Measurements from ENCODE around the gene KLHL26.

KLHL26 gene

DNA sequence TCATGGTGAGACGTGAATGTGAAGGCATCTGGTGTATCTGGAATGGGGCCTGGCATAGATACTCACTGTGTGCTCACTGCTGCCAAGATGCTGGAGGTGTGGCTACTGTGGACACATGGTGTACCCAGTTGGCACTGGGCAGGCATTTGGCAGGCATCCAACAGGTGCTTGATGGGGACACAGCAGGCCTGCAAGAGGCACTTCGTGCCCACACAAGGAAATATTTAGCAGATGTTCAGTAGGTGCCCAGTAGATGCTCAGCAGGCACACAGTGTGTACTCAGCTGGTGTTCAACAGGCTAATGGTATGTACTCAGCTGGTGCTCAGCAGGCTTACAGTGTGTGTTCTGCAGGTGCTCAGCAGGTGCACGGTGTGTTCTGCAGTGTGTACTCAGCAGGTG, 60.9 kb downstream of the KLHL26 start:
- no peak for DNase-seq

GRCh38 chr19:18698321-18699167, 61.7 kb downstream of the KLHL26 start:
- no peak for DNase-seq

DNA sequence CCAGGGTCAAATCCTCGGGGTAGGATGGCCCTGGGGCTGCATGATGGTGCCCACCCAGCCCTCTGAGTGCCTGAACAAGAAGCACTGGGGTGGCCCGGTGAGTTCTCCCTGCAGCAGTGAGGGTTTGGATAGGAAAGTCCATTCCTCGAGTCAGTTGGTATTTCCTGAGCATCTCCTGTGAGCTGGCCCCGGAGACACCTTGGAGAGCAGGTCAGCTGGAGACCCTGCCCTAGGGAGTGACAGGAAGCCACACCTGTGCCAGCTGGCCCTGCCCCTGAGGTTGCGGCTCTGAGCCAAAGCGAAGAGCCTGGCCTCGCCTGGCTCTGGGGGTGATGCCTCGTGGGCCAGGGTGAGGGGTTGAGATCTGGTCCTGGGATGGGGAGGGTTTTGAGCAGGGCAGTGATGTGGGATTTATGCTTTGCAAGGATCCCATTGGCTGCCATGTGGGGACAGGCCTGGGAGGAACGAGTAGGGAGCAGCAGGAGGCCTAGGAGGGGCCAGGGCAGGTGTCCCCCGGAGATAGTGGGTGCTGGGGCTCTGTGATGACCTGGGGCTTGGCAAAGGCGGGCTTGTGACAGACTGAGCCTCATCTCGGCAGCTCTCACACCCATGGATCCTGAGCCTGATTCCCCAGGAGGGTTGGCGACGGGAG, 62.7 kb downstream of the KLHL26 start:
- DNase-seq = no peak

DNA sequence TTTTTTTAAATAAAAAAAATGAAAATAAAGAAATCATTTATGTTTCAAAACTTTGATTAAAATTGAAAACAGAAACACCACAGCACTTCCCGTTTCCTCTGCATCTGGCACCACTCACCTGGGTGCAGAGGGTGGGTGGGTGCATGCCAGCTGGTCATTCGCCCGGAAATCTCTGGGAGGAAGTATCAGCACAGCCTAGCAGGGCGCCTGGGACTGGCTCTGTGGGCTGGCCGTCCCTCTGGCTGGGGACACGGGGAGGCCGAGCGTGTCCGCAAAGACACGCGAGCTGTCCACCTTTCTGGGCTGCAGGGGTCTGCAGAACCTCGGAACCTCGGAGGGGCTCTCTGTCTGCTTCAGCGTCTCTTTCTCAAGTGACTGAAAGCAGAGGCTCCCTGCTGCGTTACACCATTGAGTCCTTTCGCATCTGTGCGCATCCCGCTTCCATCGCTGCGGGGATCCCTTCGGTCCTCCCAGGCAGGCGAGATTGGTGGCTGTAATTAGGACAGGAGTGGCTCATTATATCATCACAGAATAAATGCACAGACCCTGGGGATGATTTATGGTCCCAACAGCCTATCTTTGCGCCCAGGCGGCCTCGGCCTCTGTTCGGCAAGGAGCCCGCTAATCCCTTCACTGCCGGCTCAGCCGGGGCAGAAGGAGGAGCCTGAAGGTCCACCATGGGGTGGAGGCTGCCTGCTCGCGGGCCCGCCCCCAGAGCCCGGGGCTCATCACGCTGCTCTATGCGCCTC, 63.8 kb downstream of the KLHL26 start:
- peak; percentile 77 for DNase-seq

- no peak for DNase-seq
These were observed 64.4 kb downstream of the KLHL26 start for GRCh38 chr19:18701250-18701608.

GRCh38 chr19:18704054-18704453, 67.2 kb downstream of the KLHL26 start:
- no peak for DNase-seq

DNA sequence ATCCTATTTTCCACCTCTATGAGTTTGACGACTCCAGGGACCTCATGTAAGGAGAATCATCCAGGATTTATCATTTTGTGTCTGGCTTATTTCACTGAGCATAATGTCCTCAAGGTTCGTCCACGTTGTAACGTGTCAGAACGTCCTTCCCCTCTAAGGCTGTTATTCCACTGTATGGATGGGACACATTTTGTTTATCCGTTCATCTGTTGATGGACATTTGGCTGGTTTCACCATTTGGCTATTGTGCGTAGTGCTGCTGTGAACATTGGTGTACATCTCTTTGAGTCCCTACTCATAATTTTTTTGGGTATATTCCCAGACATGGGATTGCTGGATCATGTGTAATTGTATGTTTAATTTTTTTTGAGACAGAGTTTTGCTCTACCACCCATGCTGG, 68.1 kb downstream of the KLHL26 start:
- DNase-seq = no peak

DNA sequence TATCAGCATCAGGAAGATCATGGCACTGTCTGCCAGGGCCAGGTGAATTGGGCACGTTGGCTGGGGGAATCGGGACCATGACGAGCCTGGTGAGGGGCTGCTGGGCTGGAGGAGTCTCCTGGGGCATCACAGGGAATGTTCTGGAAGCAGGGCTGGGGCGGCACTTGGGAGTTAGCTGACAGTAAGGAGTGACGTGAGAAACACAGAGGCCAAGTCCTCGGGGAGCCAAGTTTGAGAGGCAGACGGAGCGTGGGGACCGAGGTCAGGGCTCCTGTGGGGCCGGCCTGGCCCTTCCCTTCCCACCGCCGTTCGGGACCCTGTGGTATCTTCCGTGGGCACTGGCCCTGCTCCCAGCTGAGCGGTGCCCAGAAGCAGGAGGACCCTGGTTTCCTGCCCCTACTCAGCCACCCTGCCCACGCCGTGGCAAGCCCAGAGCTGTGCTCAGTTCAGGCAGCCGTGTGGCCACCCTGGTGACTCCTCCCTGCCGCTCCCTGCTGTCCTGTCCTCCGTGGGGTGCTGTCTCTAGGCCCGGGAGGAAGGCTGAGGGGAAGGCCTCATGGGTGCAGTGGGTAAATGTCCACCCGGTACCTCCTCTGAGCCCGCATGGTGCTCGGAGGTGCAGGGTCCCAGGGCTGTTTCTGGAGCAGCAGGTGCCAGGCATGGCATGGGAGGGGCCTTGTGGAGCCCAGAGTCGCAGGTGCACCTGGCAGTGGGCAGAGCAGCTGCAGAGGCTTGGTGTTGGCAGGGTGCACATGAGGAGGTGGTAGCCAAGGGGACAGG, 71.8 kb downstream of the KLHL26 start:
- DNase-seq = no peak

- DNase-seq = no peak
These were observed 72.7 kb downstream of the KLHL26 start for GRCh38 chr19:18709546-18709945.

DNA sequence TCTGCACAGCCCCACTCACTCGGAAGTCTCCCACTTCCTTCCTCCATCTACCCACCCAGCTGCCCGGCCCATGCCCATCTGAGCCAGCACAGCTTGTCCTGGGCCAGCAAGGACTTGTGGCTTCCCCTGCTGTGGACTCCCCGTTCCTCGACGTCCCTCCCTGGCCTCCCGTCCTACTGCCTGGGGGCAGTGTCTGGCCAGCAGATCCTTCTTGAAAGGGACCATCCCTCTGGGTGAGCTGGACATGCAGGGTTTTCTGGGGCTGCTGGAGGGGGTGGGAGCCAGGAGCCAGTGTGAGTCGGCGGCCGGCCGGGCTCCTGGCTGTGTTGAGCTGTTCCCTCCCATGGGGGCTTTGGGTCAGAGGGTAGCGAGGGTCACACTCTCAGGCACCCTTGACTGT, 73.4 kb downstream of the KLHL26 start:
- DNase-seq = no peak

DNA sequence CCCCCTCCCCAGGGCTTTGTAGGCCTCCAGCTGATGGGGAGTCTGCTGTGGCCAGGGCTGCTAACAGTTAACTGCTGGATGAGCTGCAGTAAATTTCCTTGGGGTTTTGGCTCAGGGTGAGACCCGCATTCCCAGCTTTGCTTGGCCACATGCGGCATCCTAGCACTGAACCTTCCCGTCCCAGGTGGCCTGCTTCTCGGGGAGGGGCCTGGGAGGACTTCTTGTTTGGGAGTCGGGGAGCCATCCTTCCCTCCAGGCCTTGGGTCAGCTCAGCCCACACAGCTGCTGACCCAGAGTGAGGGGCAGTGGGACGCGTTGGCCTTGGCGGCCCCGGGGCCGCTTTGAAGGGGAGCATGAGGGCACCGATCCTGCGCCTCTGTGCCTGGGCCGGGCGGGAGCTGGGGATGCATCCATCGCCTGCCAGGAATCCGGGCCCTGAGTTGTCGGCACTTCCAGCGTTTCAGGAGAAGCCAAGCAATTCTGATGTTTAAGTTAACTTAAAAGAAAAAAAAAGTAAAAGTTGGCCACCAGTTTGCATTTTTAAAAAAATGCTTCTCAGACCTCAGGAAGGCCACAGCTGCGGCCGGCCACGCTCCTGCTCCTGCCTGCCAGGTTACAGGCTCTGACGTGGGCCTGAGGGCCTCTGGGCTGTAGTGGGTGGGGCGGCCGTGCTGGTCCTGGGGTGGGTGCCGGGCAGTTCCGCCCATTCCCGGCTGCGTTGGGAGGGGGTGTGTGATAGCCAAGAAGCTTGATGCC, 74.3 kb downstream of the KLHL26 start:
- no peak for DNase-seq

DNA sequence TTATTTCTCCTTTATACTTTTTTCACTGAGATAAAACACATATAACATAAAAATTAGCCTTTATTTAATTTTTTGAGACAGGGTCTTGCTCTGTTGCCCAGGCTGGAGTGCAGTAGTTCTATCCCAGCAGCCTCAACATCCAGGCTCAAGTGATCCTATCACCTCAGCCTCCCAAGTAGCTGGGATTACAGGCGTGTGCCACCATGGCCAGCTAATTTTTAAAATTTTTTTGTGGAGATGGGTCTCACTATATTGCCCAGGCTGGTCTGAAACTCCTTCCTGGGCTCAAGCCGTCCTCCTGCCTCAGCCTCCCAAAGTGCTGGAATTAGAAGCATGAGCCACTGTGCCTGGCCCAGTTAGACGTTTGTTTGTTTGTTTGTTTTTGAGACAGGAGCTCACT, 75.1 kb downstream of the KLHL26 start:
- no peak for DNase-seq

DNA sequence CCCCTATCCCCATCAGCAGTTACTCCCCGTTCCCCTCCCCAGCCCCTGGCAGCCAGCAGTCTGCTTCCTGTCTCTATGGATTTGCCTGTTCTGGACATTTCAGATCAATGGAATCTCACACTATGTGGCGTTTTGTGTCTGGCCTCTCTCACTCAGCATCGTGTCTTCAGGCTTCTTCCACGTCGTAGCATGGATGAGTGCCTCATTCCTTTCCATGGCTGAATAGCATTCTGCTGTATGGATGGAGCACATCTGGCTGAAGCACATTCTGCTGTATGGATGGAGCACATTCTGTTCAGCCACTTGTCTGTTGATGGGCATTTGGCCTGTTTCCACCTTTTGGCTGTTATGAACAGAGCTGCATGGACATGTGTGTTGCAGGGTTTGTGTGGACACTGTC, 76.2 kb downstream of the KLHL26 start:
- no peak for DNase-seq

- DNase-seq = no peak
These were observed 76.8 kb downstream of the KLHL26 start for GRCh38 chr19:18713550-18714117.

DNA sequence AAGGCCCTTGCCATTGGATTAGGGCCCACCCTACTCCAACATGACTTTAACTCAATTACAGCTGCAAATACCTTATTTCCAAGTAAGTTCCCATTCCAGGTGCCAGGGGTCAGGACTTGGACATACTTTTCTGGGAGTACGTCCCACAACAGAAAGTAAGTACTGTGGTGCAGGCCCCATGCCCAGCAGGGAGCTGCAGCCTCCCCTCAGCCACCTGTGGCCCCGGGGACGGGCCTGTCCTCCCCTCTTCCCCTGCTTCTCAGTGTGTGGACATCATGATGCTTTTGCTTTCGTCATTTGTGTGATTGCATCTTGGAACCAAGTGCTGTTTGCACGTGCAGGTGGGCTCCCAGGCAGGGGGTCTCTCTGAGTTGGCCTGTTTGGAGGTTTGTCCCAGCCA, 78.6 kb downstream of the KLHL26 start:
- DNase-seq = no peak

DNA sequence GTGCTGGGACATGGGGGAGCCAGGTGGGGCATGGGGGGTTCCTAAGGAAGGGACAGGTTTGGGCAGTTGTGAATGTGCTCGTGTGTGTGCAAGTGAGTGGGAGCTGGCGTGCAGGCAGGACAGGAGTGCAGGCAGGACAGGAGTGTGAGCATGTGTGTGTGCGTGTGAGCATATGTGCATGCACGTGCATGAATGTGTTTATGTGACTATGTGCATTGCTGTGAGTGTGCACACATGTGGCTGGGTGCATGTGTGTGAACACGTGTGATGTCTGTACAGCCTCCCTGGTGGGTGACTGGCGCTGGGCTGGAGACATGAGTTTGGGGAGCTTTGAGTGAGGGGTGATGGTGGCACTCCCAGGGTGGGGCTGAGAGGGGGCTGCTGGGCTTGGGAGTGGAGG, 80.0 kb downstream of the KLHL26 start:
- DNase-seq = no peak

DNA sequence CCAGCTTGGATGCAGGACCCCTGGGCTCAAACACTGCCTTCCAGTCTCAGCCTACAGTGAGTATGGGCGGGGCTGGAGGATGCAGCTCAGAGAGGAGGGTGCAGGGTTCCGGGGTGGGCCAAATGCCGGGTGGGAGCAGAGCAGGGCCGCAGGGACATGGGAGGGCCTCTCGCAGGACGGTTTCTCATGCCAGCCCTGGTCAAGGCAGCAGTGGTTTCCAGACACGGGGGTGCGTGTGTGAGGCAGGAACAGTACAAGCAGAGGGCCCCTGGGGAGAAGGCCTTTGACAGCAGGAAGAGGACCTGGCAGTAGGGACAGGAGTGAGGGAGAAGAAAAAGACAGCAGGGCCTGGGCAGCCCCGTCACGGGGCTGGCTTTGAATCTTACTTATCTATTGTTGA, 80.8 kb downstream of the KLHL26 start:
- DNase-seq = no peak

- DNase-seq = no peak
These were observed 81.2 kb downstream of the KLHL26 start for GRCh38 chr19:18718015-18718526.

- DNase-seq = no peak
These were observed 82.1 kb downstream of the KLHL26 start for GRCh38 chr19:18718846-18719458.

- DNase-seq = no peak
These were observed 82.7 kb downstream of the KLHL26 start for GRCh38 chr19:18719541-18719940.
